CD4-positive, alpha-beta T cell treated with Interleukin-1 beta for 1 hour (primary cell): ENCODE results near the gene COX14.
"Not testable (repeated sequence)": the region's sequence is repeated elsewhere in the genome, so short reads cannot be mapped to it uniquely, and the experiment has no call there.

Experiments
- DNase-seq, 2 donors: peaks; one replicate each; pipeline ENCODE4 v3.0.0-alpha.2; 2020 to 2022

COX14 gene

DNA sequence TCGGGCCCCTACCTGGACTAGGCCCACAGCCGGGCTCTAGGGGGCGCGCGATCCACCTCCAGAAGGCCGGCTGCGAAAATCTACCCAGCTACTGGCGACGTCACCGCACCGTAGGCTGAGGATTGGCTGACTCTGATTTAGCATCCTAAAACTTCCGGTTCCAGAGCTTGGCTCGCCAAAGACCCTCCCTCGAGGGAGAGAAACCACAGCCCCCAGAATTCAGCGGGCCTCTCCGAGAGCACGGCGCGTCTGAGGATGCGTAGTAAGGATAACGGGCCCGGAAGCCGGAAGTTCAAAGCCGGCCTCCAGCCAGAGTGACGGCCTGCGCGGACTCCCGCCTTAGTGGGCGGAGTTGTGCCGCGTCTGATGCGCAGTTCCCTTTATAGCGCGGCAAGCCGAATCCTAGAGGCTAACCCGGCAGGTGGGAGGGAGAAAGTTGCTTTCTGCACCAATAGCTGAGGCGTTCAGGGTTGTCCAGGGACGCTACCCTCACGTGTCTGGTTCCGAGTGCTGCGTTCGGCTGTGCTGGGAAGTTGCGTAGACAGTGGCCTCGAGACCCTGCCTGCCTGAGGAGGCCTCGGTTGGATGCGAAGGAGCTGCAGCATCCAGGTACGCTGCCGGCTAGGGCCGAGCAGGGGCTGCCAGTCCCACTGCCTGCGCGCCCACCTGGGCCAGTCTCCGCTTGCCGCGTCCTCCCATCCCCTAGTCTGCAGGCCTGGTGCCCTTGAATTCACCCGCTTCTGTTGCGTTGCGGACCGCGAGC lies at the start of gene COX14:
TSS of gene COX14 (plus strand) at position 544 of the 763 bp plus-strand sequence. CDS start 7,808 bp downstream, outside the sequence.
- peak; percentile 100 for DNase-seq

GRCh38 chr12:50062728-50063460 lies 49.1 kb upstream of the COX14 start:
- DNase-seq: no peak

DNA sequence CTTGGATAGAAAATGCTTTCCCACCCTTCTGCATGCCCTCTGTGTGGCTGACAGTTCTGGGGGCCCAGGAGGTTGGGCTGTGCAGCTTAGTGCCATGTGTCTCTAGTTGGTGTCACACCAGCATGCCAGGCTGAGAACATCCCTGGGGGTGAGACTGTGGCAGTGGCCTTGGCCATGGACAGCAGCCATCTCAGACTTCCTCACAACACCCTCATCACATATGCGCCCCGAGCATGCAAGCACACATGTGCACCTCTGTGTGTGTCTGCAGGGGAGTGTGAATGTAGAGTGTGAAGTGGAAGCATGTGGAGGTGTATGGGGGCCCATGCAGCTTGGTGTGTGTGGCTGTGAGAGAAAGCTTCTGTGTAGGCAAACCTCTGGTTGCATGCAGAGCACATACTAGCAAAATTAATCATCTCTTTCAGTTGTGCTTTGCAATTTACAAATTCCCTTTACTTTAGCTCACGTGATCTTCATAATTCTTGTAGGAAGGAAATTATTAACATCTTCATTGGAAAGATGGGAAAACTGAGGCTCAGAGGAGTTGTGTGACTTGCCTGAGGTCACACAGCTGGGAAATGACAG lies 46.2 kb upstream of the COX14 start:
- no peak for DNase-seq

- peak in 1 of 2 donors; percentile 30 for DNase-seq
Observed at GRCh38 chr12:50066402-50066801, 45.6 kb upstream of the COX14 start.

GRCh38 chr12:50069069-50069468 lies 43.0 kb upstream of the COX14 start:
- DNase-seq: no peak

DNA sequence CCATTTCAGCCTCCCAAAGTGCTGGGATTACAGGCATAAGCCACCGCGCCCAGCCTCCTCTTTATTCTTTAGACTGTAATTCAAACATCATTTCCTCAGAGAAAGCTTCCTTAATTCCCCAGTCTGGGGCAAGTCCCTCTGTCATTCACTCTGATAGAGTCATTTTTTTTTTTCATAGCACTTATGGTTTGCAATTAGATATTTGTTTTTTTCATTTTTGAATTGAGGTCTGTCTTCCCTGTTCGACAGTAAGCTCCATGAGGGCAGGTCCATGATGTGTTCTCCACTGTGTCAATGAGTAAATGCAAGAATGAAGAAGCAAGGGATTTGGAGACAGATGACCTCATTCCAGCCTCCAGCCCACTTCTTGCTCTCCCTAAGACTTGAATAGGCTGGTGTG lies 42.5 kb upstream of the COX14 start:
- no peak for DNase-seq

GRCh38 chr12:50070314-50071060 lies 41.5 kb upstream of the COX14 start:
- peak; percentile 65 to 68 for DNase-seq

DNA sequence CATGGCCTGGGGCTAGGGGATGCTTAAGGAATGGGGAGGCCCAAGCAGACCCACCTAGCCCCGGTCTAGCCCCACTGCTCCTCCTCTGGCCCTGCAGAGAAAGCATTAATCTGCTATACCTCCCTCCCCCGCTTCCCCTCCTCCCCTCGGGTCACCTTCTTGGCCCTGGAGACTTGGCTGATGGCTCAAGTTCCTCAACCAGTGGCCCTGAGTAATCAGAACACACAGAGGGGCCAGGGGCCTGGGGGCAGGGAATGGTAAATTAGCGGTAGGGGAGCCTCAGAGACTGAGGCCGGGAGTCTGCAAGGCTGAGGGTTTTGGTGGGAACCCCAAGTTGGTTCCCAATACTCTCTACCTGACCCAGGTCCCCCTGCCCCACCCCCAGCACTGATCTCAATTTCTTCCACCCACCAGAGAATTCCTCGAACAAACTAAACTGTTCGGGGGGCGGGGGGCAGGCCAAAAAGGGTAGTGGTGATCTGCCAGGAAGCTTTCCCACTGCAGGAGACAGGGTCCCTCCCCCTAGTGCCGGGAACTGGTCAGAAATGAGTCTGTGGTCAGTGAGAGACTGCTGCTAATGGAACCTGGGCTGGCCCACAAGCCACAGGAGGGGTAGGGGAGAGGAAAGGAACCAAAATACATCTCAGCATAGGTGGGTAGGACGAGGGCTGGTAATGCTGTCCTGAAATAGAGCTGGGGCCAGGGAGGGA lies 39.7 kb upstream of the COX14 start:
- no peak for DNase-seq

DNA sequence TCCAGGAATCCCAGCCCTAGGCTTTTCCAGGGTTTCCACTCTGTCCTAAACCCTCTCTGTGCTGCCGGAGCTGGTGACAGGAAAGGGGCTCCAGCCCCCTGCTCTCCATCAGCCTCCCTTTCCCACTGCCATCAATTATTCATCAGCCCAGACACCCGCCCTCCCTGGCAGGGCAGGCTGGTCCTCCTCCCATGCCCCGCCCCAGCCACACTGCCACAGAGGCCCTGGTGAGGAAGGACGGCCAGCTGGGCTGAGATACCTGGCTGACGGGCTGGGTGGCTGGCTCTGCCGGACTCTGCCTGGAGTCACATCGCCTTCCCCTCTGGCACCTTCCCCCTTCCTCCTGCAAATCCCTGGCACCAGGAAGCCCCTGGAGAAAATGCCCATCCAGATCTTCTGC lies 38.8 kb upstream of the COX14 start:
- no peak for DNase-seq

DNA sequence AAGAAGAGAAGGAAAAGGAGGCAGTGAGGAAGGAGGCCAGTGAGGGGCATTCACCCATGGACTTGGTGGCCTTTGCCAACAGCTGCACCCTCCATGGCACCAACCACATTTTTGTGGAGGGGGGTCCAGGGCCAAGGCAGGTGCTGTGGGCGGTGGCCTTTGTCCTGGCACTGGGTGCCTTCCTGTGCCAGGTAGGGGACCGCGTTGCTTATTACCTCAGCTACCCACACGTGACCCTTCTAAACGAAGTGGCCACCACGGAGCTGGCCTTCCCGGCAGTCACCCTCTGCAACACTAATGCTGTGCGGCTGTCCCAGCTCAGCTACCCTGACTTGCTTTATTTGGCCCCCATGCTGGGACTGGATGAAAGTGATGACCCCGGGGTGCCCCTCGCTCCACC lies 38.3 kb upstream of the COX14 start:
- no peak for DNase-seq

GRCh38 chr12:50074936-50075807 lies 36.9 kb upstream of the COX14 start:
- peak; percentile 80 to 81 for DNase-seq

DNA sequence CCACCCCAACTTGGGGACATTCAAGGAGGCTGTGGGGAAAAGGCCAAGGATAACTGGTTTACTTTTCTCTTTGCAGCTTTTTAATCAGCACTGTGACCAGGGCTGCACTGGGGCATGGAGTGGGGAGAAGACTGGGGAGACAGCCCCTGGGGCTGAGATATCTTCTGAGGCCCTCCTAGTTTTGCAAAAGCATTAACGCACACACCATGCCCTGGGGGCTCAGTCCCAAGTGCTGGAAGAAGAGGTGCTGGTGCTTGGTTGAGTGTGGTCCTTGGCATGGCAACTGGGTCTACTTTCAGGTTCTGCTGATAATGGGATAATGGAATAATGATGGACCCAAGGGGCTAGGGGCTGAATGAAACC lies 36.2 kb upstream of the COX14 start:
- no peak for DNase-seq

- DNase-seq: no peak
Observed at GRCh38 chr12:50077099-50077498, 34.9 kb upstream of the COX14 start.

- no peak for DNase-seq
Observed at GRCh38 chr12:50078281-50078680, 33.8 kb upstream of the COX14 start.

DNA sequence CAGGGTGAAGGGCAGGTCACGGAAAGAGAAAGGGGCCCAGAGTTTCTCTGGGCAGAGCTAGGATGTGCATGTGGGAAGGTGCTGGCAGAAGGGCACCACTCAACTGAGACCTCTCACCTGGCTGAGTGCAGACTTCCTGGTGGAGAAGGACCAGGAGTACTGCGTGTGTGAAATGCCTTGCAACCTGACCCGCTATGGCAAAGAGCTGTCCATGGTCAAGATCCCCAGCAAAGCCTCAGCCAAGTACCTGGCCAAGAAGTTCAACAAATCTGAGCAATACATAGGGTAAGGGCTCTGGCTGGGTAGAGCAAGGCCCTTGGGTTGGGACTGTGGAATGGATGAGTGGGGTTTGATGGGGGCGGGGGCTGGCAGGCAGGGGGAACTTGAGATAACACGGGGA lies 32.3 kb upstream of the COX14 start:
- DNase-seq: no peak

- DNase-seq: no peak
Observed at GRCh38 chr12:50081096-50081808, 30.8 kb upstream of the COX14 start.

- no peak for DNase-seq
Observed at GRCh38 chr12:50082644-50083043, 29.4 kb upstream of the COX14 start.

DNA sequence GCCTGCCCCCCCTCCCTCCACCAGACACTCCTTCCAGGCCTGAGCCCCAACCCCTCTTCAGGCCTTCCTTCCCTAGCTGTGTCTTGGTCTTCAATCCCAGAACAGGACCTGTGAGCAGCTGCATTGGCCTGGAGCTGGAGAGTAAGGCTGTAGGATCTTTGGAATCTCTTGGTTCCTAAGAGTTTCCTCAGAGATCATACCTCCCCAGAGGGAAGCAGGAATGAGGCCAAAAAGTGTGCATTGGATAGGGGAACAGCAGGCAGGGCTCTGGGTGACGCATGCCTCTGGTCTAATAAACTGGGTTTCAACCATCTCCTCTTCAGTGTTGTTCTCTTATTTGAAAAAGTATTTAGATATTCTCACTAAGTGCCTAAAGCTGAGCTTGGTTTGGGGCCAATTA lies 28.7 kb upstream of the COX14 start:
- no peak for DNase-seq

- DNase-seq: not testable (repeated sequence)
Observed at GRCh38 chr12:50084409-50084774, 27.6 kb upstream of the COX14 start.

- DNase-seq: peak; percentile 89 to 90
Observed at GRCh38 chr12:50084775-50085614, 27.0 kb upstream of the COX14 start, which contains the start of gene SMARCD1. SMARCD1 (plus strand) TSS chr12:50085342; CDS start chr12:50085370, 28 bp downstream.
